Measurements from ENCODE around the gene IL12RB1. TPM values are rescaled to one million over a fixed set of nuclear protein-coding genes. Genes with fewer than 3 reads are reported as not detected.
"Not testable (repeated sequence)": the region's sequence is repeated elsewhere in the genome, so short reads cannot be mapped to it uniquely, and the experiment has no call there.

The IL12RB1 gene
- polyA plus RNA-seq, 4 donors = 0.09 to 0.47 (median 0.24) TPM

DNA sequence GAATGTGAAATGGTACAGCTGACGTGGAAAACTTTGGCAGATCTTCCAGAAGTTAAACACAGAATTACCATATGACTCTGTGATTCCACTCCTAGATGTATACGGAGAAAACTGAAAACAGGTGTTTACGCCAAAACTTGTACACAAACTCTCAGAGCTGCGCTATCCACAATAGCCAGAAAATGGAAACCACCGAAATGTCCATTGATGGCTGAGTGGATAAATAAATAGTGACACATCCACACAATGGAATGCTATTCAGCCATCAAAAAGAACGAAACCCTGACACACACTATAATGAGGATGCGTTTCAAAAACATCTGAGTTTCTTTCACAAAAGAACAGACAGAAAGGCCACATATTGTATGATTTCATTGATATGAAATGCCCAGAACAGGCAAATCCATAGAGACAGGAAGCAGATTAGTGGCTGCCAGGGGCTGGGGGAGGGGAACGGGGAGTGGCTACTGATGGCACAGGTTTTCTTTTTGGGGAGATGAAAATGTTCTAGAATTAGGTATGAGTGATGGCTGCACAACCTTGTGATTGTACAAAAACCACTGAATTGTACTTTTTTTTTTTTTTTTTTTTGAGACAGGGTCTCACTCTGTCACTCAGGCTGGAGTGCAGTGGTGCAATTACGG, 33.0 kb downstream of the IL12RB1 start:
- no peak for DNase-seq (ENCODE audit: low read depth in 4 of 4, low spot score in 3 of 4)

DNA sequence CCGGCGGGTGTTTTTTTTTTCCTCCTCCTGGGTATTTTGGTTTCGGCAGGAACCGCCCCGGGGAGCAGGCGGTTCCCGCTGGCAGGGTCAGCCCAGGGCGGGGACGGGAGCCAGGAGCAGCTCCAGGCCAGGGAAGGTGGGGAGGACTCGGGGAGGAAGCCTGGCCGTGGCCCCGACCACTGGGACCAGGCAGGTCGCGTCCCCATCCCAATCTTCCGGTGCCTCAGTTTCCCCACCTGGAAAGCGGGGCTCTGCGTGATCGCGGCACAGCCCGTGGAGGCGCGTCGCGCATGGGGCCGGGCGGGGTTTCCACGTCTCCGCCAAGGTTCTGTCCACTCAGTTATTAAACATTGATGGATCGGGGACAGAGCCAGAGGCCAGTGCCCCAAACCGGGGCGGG, 34.8 kb downstream of the IL12RB1 start:
- DNase-seq (ENCODE audit: low read depth in 4 of 4, low spot score in 3 of 4) = no peak

DNA sequence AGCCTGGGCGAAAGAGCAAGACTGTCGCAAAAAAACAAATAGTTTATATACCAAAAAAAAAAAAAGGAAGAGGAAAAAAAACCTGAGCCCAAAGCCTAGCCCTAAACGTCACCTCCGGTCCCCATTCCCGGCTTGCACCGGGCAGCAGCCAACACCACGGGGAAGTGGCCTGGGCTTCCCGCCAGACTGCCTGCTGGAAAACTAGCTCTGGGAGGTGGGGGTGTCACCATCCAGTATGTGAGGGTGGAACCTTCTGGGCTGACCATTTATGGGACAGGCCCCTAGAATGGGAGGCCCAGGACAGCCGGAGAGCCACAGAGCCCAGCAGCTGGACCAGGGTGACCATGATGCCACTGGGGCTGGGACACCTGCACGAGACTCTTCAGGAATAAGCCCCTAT, 37.3 kb downstream of the IL12RB1 start:
- DNase-seq (ENCODE audit: low read depth in 4 of 4, low spot score in 3 of 4) = no peak

DNA sequence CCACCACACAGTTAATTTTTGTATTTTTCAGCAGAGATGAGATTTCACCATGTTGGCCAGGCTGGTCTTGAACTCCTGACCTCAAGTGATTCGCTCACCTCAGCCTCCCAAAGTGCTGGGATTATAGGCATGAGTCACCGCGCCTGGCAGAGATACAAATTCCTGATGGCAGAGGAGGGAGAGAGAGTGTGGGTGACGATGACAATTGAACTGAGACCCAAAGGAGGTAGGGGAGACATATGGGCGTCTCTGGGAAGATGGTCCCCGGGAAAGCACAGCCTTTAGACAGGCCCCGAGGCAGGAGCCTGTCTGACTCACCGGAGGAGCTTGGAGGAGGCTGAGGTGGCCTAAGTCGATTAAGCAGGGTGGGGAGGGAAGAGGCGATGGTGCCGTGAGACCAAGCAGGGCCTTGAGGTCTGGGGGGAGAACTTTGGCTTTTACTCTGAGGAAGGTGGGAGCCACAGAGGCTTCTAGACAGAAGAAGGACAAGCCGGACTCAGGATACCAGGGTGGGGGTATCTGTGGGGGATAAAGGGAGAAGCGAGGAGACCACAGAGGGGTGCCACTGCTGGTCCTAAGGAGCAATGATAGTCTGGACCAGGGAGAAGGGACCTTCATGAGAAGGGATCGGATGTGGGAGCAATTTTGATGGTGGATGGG, 40.5 kb downstream of the IL12RB1 start:
- no peak for DNase-seq (ENCODE audit: low read depth in 4 of 4, low spot score in 3 of 4)

DNA sequence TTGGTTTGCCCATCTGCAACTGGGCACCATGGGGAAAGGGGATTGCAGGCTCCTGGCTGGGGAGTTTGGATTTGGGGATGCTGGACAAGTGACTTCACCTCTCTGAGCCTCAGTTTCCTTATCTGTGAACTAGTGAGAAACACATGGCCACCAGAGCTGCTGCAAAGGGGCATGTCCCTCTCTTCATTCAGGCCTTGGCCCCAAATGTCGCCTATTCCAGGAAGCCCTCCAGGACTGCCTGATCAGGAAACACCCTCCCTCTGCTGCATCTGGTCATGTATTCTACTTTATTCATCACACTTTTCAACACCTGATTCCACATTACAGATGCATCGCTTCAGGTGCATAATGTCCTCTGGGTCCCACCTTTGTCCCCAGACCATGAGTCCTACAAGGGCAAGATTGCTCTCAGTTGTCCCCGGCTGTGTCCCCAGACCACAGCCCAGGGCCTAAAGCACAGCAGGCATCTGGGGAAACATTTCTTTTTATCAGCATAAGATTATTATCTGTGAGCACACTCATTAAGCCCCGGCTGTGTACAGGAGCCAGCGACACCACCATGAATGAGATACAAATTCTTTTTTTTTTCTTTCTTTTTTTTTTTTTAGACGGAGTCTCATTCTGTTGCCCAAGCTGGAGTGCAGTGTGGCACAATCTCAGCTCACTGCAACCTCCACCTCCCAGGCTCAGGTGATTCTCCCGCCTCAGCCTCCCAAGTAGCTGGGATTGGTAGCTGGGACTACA, 41.3 kb downstream of the IL12RB1 start:
- no peak for DNase-seq (ENCODE audit: low read depth in 4 of 4, low spot score in 3 of 4)

DNA sequence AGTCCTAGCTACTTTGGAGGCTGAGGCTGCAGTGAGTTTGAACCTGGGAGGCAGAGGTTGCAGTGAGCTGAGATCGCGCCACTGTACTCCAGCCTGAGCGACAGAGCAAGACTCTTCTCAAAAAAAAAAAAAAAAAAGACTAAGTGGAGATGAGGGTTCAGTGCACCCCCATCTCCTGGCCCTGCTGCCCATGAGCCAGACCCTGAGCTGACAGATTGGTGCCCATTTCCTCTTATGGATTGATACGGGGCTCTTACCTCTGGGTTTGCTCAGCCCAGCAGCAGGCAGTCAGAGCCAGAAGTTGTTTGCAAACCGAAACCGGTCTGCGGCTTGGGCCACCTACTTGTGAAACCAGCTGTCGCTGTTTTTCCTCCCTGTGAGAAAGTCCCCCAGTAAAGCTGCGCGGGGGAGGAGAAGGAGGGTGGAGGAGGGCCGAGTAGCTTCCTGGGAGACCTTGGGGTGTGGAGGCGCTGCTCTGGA, 41.9 kb downstream of the IL12RB1 start:
- no peak for DNase-seq (ENCODE audit: low read depth in 4 of 4, low spot score in 3 of 4)

DNA sequence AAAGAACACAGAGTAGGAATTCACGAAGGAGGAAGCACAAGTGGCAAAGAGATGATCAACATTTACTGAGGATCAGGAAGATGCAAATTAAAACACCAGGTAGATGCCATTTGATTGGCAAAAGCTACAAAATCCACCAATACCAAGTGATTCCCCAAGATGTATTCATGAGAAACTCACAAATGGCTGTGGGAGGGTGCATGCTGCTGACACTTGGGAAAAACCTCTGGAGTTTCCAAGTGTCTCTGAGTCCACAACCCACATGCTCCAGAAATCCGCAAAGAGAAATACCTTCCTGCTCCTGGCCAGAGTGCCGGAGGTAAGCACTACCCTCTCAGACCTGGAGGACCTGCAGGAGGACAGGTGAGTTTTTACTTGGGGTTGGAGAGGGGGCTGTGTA, 43.1 kb downstream of the IL12RB1 start:
- no peak for DNase-seq (ENCODE audit: low read depth in 4 of 4, low spot score in 3 of 4)

DNA sequence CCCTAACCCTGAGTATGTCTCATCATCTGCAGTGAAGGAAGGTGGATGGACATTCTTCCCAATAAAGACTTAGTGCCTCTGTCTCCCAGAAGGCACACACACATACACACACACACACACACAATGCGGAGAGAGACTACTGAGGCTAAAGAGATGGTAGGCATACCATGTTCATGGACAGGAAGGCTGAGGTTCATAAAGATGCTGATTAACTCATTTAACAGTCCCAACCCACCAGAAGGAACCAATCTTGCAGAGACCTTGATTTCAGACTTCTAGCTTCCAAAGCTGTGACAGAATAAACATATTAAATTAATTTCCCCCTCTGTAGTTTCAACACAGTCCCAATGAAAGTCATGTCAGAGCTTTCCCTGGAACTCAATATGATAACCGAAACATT, 45.7 kb downstream of the IL12RB1 start:
- no peak for DNase-seq (ENCODE audit: low read depth in 4 of 4, low spot score in 3 of 4)

DNA sequence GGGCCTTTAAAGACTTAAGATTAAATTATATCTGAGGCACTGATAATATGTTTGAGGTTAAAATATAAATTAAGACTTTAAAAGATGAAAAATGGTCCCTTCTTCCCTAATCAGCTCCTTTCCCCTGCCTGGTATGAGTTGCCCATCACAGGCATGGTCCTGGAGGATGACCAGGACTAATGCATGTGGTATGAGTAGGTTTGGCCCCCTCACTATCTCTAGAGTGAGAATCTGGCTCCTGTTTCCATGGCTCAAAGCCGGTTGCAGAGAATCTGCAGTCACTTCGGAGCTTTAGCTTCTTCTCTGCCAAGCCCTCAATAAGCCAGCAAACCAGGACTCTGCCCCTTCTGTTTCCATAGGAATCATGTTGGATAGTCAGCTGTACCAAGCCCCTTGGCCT, 54.6 kb downstream of the IL12RB1 start:
- not testable (repeated sequence) for DNase-seq (ENCODE audit: low read depth in 4 of 4, low spot score in 3 of 4)

DNA sequence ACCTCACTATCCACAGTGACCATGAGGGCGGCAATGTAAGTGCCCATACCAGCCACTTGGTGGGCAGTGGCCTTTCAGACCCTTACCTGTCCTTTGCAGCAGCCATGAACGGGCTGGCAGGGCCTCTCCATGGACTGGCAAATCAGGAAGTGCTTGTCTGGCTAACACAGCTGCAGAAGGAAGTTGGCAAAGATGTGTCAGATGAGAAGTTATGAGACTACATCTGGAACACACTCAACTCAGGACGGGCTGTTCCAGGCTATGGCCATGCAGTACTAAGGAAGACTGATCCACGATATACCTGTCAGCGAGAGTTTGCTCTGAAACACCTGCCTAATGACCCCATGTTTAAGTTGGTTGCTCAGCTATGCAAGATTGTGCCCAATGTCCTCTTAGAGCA, 55.3 kb downstream of the IL12RB1 start:
- DNase-seq (ENCODE audit: low read depth in 4 of 4, low spot score in 3 of 4) = not testable (repeated sequence)

DNA sequence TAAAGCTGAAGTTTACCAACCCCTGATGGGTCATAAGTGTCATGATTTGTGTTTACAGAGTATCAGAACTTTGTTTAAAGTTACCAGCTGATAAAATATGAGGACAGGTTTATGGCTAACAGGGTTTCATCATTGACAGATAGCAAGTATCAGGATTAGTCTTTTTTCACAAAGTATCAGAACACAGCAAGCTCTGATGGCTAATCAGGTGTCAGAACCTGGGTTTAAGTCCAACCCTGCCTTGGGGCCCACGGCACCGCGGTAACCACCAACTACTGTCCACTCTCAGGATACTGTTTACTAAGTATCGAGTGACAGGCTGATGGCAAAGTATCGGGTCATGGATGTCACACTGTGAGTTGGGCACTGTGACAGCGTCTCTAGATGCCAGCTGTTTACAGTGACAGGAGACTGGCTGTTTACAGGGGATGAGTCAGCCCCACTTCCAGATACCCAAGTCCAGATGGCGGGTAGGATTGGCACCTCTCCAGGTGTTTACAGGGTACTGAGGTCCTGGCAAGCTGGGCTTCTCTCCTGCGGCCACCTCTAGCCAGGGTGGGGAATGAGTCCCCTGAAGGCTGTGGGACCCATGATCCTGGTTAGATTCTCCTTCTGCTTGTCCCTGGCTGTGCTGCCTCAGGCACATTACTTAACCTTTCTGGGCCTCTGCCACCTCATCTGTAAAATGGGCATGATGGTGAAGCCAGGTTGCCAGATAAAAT, 57.0 kb downstream of the IL12RB1 start:
- DNase-seq (ENCODE audit: low read depth in 4 of 4, low spot score in 3 of 4) = no peak

DNA sequence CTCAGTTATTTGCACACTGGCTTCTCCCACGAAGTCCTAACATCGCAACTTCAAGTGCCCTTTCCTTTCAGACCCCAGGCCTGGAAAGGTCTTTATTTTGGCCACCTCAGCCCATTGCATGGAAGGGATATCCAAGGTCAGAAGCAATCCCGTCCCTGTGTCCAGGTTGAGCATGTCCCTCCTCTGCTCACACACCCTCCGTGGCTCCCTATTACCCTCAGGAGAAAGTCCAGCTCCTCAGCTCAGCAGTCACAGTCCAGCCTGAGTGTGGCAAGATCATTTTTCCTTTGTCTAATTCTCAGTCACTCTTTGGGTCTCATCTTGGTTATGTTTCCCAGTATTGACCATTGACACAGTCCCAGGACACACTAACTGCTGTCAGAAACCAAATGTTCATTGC, 59.6 kb downstream of the IL12RB1 start:
- DNase-seq (ENCODE audit: low read depth in 4 of 4, low spot score in 3 of 4) = no peak

DNA sequence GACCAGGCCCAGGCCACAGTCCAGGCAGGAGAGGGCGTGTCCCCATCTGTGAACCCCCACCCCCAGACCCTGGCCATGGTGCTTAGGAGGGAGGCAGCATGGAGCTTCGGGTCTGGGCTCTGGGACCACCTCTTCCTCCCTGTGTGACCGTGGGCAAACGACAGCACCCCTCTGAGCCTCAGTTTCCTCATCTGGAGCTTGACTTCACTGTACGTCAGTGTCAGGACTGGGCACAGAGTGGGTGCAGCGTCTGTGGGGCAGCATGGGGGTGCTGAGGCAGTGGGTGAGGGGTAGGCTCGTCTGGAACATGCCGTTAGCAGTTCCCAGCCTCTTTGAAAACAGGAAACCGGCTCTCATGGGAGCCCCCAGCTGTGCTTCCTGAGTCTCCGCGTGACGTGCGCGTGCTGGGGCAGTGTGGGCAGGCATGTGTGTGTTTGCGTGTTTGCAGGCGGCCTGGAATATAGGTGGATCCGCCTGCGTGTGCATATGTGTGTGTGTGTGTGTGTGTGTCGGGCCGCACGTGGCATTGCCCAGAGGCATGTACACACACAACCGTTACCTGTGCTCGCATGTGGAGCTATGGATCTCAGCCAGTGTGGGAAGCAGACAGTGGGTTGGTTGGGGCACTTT, 63.0 kb downstream of the IL12RB1 start:
- no peak for DNase-seq (ENCODE audit: low read depth in 4 of 4, low spot score in 3 of 4)

DNA sequence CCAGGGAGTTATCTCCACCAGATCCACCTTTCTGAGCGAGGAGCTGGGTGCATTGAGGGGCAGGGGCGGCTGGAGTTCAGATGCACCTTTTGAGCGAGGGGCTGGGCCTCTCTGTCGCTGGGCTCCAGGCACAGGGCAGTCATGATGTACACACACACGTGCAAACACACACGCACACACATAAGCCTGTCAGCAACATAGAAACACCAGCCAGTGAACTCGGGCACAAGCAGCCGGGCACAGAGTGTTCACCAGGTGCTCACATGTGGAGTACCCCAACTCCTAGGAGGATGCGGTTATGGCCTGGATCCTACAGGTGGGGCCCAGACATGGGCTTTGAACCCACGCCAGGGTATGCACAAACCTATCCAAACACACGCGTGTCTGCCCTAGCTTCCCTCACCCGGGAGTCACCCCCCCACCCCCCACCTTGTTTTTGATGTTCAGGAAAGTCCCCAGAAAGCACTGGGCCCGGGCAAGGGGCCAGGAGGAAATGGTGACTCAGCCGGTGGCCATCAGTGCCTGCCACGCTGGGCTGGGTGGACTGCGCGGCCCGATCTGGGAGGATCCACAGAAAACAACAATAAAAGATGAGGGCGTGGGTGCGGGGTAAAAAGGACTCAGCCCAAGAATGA, 65.5 kb downstream of the IL12RB1 start:
- DNase-seq (ENCODE audit: low read depth in 4 of 4, low spot score in 3 of 4) = no peak

DNA sequence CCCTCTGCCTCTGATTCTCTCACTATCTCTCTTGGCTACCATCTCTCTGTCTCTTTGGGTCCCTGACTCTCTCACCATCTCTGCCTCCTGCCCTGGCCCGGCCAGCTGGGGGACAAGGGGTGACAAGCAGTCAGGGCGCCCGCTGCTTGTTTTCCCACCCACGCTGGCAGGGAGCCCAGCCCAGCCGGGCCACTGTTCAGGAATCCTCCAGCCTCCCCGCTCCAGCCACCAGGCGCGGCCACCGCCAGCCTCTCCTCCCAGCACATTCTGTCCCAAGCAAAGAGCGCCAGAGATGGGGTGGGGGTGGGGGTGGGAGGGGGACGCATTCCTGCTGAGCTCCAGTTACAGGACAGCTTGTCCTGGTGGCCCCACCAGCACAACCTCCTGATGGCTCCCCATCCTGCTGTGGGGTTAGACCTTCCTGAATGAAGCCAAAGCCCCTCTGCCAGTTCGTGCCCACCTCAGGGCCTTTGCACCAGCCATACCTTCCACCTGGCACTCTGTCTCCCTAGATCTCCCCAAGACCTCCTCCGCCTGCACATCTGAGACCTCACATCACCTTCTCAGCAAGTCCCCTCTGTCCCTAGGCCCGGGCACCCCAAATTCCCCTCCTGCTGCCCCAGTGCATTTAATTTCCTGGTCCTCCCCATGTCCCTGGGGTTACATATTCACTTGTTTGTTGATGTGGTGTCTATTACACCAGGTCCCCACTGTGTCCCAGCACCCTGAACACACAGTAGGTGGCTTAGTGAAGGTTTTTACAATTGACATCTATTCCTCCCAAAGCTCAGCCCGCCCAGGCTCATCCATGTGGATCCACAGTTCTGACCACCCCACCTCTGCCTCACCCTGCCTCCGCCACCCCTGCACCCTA, 66.3 kb downstream of the IL12RB1 start:
- DNase-seq (ENCODE audit: low read depth in 4 of 4, low spot score in 3 of 4) = no peak

DNA sequence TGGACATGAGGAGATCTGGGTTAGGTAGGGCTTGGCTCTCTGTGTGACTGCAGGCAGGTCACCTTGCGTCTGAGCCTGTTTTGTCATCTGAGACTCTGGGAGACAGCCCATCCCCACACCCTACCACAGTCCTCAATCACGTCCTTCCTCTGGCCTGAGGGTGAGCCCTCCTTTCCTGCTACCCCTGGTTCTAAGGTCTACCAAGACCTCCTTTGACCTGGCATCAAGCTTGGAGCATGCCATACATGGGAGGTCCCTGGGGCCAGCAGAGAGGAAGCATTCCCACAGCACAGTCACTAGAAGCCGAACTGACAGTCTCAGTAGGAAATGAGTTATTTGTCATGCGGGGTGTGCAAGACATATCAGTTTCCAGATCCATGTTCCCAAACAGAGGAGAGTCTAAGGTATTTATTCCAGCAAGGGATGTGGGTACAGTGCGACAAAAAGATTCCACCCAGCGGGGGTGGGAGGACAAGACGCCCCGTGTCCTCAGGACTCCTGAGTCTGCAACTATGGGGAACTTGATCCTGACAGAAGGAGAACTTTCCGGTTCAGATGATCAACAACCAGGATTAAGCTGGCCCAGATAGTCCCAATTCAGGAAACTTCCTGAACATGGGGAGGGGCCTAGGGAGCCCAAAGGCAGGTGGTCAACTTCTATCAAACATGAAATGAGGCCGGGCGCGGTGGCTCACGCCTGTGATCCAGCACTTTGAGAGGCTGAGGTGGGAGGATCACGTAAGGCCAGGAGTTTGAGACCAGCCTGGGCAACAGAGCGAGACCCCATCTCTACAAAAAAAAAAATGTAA, 69.3 kb downstream of the IL12RB1 start:
- DNase-seq (ENCODE audit: low read depth in 4 of 4, low spot score in 3 of 4) = no peak

DNA sequence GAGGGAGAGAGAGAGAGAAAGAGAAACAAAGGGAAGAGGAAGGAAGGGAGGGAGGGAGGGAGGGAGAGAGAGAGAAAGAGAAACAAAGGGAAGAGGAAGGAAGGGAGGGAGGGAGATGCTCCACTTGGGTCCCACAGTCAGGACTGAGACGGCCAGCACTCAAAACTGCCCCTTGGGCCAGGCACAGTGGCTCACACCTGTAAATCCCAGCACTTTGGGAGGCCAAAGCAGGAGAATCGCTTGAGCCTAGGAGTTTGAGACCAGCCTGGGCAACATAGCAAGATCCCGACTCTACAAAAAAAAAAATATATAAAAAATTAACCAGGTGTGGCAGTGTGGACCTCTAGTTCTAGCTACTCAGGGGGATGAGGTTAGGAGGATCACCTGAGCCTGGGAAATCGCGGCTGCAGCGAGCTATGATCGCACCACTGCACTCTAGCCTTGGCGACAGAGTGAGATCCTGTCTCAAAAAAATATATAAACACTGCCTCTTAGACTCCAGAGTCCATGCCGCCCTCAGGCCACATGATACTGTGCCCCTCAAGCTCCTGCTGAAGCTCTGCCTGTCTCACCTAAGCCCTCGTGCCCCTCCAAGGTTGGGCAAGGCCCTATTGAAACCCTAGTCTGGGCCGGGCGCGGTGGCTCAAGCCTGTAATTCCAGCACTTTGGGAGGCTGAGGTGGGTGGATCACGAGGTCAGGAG, 70.4 kb downstream of the IL12RB1 start:
- DNase-seq (ENCODE audit: low read depth in 4 of 4, low spot score in 3 of 4) = no peak

DNA sequence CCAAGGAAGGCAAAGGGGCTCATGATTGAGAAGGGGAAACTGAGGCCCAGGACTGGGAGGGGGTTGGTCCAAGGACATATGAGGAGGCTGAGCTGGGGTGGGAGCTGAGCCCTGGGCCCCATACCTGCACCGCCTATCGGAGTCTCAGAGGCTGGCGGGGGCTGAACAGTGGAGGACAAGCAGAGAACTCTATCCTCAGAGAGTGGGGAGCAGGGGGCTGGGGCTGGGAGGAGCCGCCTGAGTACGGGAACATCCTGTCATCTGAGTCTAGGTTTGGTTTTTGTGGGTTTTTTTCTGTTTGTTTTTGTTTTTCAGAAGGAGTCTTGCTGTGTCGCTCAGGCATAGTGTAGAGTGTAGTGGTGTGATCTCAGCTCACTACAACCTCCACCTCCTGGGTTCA, 72.5 kb downstream of the IL12RB1 start:
- no peak for DNase-seq (ENCODE audit: low read depth in 4 of 4, low spot score in 3 of 4)
